Activated CD4-positive, alpha-beta T cell treated with anti-CD3 and anti-CD28 coated beads for 1 hour (primary cell): ENCODE measurements around the gene GSTT2B.
"Not testable (repeated sequence)": the region's sequence is repeated elsewhere in the genome, so short reads cannot be mapped to it uniquely, and the experiment has no call there.

Experiments used
- DNase-seq: peaks from one replicate; pipeline ENCODE4 v3.0.0-alpha.2; 2020

The GSTT2B gene

DNA sequence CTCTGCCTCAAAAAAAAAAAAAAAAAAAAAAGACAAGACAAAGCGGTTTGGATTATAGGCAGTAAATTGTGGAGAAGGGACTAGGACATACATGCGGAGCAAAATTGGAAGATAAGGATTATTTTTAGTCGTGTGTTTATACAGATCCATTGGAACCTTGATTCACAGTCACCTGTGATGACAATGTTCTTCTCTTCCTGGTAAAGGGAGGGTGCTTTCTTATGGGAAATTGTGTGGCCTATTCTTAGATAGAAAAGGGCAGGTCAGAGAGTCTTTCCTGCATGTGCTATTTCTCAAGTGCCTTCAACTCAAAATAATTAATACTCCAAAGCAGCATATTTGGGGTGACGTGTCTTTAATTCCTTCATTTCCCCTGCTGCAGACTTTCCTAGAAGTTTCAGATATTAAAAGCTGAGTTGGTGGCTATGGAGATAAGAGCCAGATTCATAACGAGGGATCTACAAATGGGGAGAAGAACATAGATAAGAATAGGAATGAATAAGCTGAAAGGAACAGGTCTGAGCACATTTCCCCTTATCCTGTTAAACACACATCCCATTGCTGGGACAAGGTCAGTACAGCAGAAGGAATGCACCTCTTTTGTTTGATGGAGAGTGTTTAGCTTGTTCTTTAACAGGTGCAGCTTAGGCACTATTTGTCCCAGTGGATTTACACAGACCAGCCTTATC, 22.5 kb downstream of the GSTT2B start:
- no peak for DNase-seq

DNA sequence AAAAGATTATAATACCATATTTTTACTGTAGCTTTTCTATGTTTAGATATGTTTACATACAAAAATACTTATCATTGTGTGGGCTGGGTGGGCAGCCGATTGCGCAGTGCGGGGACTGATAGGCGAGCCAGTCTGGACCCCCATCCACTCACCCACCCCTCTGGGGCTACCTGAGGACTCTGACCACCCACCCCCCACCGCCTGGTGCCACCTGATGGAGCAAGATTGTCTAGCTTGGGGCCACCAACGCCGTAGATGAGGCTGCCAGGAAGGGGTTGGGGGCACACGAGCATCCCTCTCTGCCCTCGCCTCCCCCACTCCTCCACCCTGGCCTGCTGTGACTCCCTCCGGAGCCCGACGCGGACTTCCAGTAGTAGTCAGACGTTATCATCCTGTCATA, 34.4 kb downstream of the GSTT2B start:
- DNase-seq: no peak

DNA sequence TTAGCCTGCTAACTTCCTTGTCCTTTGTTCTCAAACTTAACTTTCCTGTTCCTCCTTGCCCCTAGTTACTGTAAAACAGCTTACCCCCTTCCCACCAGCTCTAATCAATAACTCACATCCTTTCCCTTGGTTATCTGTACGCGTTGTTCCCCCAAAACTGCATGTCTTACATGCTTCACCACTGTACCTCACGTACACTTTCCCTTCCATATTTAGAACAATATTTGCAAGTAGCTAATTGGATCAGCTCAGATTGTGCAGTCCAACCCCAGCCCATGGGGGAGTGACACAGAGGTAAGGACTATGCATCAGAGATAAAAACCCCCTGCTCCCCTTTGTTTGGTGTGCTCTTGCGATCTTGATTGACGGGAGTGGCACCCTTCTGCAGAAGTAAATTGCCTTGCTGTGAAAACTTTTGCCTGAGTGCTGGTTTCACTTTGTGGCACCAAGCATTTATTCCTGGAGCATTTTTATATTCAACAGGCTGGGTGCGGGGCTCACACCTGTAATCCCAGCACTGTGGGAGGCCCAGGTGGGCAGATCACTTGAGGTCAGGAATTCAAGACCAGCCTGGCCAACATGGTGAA, 35.9 kb downstream of the GSTT2B start:
- DNase-seq: no peak

DNA sequence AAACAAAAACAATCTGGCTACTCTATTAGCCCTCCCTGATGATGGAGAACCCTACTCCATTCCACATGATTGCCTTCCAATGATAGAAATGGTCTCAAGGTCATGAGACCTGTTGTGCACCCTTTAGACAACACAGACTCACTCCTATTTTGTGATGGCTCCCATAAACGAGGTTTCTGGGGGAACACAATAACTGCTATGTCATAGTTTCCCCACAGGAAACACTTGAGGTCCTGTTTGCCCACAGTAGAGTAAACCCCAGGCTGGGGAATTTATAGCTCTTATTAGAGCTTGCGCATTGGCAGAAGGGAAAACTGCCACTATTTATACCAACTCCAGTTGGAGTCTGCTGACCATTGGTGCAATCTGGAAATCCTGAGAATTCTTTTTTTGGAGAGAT, 38.1 kb downstream of the GSTT2B start:
- no peak for DNase-seq

DNA sequence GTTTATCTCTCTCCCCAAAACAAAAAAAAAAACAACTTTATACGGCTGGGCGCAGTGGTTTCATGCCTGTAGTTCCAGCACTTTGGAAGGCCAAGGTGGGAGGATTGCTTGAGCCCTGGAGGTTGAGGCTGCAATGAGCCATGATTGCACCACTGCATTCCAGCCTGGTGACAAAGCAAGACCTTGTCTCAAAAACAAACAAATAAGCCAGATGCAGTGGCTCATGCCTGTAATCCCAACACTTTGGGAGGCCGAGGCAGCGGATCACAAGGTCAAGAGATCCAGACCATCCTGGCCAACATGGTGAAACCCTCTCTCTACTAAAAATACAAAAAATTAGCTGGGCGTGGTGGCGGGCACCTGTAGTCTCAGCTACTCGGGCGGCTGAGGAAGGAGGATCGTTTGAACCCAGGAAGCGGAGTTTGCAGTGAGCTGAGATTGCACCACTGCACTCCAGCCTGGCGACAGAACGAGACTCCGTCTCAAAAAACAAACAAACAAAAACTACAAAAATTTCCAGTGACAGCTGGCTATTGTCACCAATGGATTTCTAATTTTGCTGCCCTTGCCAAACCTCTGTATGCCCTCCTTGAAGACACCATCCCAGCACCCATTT, 39.3 kb downstream of the GSTT2B start:
- not testable (repeated sequence) for DNase-seq

DNA sequence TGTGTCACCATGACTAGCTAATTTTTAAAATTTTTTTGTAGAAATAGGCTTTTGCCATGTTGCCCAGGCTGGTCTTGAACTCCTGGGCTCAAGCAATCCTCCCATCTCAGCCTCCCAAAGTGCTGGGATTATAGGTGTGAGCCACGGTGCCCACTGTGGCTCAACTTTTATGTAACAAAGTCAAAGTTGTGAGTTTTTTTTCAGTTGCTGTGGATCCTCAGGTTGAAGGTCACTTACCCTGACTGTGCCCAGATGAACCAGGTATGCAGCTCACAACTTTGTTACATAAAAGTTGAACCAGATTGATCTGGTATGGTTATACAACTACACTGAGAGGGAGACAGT, 40.8 kb downstream of the GSTT2B start:
- not testable (repeated sequence) for DNase-seq

DNA sequence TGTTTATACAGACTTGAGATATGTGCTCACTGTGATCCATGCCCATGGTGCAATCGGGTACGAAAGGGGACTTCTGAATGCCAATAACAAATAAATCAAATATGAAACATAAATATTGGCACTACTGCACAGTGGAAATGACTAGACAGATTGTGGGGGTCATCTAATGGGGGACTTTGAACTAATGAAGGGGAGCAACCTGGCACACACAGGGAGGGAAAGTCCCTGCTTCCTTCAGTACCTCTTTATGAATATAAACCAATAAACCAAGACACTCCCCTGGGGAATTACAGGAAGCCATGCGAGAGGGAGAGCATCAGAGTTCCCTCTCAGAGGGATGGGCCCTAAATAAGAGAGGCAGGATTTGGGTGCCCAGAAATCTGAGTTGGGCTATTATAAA, 45.7 kb downstream of the GSTT2B start:
- no peak for DNase-seq

DNA sequence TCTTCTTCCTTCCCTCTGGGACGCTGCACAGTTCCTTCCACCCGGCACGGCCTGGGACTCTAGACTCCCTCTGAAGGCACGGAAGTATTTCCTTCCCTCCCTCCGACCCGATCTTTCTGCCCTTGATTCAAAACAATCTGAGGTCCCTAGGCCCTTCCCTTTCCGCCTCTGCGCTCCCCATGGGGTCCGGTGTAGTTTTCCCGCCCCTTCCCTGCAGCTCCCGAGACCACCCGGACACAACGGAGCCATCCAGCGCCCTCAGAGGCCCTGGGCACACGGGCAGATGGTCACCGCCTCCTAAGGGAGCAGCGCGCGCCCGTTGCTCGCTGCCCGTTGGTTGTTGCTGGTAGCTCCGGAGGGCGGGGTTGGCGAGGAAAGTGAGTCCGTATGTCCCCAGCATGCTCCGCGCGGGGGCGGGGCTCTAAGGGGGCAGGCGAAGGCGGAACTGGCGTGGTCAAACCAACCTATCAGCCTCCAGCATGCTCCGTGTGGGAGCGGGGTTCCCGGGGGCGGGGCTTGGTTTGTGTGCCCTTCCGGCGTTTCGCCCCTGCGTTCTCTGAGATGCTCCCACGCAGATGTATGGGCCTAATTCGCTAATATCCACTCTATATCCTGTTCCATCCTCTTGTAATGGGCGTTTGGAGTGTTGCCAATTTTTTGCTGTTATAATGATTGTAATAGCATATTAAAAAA, 47.2 kb downstream of the GSTT2B start:
- DNase-seq: peak; percentile 97

DNA sequence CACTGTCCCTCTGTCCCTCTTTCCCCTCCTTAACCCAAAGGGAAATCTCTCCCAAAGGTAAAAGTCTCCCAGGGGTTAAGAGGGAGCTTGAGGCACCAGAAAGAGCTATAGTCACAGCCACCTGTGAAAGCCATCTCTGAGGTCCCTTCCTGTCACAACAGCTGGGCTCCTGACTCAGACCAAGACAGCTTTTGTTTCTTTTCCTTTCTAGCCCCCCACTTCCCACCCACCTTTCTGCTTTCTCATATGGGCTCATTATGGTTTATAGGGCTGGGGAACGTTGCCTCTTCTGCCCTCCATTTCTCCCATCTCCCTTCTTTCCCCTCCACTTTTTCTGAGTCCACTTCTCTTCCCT, 47.7 kb downstream of the GSTT2B start:
- no peak for DNase-seq

DNA sequence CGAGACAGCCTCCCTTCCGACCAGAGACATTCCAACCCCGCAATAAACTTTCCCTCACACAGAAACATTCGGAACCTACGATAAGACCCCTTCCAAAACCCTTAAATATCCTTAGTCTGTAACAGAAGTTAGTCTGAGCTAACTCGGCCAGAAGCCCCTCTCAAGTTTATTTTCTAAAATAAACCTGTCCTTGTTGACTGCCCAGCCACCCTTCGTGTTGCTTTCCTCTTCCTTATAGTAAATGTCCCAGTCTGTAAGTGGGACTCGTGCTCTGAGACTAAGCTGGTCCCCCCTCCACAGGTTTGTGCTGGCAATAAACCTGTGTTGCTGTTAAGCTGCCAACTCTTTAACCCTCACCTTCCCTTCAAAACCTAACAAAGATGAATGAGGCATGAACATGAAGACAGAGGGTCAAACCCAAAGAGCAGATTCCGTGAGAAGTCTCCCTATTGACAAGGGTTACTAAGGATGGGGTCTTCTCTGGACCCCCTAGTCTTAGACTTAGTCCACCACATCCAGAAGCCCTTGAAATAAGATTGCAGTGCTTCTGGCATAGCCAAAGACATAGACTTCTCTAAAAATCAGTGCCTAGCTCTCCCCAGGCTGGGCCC, 48.6 kb downstream of the GSTT2B start:
- DNase-seq: no peak

DNA sequence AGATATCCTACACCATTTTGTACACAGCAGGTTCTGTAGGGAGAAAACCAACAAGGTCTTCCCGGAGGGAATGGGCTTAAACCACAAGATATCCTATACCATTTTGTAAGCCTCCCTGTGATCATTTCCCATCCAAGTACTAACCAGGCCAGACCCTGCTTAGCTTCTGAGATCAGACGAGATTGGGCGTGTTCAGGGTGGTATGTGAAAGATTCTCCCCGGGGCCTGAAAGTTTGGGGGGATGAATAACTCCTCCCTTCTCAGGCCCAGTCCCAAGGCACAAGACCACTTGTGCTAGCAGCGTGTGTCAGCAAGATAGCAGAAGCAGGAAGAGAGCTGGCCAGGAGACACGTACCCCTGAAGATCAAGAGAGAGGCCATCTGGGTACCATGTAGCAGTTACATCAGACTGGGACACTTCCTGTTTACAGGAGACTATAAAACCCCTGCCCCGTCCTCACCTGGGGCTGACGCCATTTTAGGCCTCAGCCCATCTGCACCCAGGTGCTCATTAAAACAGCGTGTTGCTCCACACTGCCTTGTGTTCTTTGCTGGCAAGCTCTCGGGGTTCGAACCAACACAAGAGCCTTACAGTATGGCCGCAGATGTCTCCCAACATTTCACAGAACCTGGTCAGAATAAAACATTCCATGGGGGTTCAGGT, 49.5 kb downstream of the GSTT2B start:
- no peak for DNase-seq

DNA sequence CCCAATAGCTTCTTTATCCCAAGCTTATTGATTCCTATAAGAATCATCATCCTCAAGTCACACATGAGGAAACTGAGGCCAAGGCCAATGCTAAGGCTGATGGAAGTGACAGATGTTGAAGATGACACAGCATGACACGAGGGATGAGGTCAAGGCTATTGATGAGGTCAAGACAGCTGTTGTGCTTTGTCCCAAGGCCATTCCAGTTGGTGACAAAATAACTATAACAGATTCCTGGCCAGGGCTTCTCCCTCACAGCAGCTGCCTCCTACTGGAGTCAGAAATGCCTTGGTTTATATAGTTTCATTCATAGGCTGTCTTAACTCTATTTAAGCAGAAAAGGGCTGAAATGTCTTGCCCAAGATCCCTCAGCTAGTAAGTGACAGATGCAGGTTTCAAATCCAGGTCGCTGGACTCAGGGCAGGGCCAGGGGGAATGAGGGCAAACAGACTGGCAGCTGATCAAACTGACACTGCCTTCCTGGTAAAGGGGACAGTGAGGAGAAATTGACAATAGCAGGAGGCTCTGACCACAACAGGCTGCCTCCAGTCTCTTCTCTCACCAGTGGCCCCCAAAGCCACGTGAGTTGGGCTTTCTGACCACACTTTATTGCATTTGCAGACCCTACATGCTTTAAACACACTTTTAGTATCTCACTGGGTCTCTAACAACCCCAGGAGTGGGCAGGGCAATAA, 50.4 kb downstream of the GSTT2B start:
- DNase-seq: no peak

DNA sequence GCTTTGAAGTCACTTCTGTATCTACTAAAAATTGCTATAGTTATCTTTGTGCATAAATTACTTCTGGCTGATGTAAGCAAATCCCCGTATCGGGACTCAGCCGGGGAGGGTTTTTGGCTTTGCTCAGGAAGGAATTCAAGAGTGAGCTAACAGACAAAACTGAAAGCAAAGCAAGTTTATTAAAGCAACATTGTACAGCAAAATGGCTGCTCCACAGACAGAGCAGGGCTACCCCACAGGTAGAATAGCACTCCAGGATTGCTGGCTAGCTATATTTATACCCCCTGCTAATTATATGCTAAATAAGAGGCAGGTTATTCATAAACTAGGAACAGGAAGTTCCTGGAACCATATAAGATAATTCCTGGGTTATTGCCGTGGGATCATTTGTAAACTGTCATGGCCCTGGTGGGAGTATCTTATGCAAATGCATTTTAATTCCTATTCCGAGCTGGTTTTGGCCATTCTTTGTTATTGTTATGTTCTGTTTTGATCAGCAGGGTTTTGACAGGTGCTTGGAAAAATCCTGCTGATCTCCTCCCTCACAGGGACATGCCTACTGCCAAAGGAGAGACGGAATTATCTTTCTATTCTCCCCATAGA, 51.6 kb downstream of the GSTT2B start:
- no peak for DNase-seq

DNA sequence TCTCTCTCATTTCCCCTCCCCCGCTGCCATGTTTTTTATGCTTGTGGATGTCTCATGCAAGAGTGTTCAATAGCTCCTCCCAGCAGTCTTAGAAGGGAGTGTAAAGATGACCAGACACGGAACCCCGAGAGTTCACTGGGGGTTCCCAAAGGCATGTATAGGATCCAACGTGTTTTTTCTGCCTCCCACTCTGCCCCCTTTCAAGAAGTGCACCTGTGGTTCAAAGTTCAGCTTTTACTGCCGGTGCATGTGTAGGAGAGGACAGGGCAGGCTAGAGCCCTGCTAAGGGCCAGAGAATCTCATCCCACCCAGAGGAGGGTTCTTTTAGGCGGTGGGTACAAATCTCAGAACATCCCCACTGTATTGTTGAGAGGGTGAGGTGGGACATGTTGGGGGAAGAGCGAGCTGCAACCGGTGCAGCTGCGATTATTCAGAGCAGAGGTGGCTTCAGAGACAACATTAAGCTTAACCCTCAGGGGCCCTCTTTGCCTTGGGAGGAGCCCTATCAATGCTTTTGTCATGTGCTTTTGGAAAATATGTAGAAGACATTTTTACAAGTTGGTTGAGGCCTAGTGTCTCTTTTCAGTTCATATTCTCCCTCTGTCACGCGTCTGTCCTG, 52.3 kb downstream of the GSTT2B start:
- no peak for DNase-seq

DNA sequence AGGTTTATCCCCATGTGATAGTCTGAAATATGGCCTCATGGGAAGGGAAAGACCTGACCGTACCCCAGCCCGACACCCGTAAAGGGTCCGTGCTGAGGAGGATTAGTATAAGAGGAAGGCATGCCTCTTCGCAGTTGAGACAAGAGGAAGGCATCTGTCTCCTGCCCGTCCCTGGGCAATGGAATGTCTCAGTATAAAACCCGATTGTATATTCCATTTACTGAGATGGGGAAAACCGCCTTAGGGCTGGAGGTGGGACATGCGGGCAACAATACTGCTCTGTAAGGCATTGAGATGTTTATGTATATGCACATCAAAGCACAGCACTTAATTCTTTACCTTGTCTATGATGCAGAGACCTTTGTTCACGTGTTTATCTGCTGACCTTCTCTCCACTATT, 53.6 kb downstream of the GSTT2B start:
- not testable (repeated sequence) for DNase-seq
